Activated CD4-positive, alpha-beta T cell treated with anti-CD3 and anti-CD28 coated beads for 1 hour (primary cell): ENCODE data around the gene PREX1.

ENCODE experiments used
- DNase-seq: peaks from one replicate; pipeline ENCODE4 v3.0.0-alpha.2; 2020

The PREX1 gene

DNA sequence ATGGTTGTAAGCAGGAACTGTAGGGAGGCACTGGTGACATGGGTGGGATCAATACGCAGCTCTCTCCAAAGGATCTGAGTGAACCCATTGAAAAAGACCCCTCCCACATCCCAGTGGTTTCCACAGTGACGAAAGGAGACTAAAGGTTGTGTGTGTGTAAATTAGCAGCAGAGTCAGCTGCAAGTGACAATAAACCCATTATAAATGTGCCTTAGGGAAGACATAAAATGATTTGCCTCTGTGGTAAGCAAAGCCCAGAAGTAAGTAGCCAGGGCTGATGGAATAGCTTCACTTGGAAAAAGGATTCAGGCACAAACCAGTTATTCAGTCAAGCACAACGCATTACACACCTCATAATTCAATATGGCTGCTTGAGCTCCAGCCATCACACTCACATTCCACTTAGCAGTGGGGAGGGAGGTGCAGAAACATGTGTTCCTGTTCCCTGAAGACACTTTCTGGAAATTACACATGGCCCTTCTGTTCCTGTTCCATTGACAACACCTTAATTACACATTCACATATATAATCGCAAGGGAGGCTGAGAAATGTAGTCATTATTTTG lies 231.4 kb downstream of the PREX1 start:
- no peak for DNase-seq

DNA sequence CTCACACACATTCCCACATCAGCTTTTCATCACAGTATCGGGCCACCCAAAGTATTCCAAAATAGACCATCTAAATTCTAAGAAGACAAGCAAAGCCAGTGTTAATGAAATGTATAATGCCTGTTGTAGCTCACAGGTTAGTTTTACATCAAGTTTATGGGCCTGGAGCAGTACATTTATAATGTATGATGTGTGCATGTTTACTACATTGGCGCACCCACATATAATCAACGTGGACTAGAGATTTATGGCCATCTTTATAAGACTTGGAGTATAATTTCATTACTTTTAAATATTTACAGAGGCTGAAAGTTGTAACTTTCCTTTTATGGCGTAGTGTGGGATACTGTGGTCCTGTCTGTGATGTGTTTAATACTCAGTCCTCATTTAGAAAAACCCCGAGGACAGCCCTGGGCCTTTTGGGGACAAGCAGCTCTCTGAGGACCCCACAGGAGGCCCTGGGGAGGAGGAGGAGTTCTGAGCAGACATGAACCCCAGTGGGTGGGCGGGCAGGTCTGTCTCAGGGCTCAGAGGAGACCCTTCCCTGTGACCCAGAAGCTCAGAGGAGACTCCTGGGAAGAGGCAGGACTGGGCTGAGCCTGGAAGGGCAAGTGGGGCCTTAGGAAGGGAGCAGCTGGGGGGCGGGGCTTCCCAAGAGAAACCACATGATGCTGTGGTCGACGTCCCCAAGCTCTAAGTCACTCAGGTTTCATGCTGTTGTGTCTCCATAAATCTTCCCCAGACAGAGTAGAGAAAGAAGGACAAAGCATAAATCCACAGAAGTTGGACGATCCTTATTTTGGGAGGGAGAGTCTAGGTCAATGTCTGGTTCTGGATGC lies 232.1 kb downstream of the PREX1 start:
- no peak for DNase-seq

DNA sequence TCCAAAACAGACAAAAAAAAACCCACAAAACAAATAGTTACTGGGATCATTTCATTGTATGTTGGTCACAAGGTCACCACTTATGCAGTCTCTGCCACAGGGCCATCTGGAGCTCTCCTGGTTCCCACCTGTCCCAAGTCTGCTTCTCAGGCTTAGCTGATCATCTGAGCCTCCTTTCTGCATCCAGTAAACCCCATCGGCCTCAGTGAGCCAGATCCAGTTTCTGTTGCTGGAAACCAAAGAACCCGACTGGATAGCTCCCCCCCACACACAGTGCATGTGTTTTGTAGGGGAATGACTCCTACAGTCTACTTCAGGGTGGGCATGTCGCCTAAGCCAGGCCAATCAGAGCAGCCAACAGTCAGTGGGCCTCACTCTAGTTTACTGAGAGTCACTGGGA lies 233.3 kb downstream of the PREX1 start:
- DNase-seq, result no peak

- DNase-seq, result no peak
Observed at GRCh38 chr20:48592107-48592940, 235.5 kb downstream of the PREX1 start.

DNA sequence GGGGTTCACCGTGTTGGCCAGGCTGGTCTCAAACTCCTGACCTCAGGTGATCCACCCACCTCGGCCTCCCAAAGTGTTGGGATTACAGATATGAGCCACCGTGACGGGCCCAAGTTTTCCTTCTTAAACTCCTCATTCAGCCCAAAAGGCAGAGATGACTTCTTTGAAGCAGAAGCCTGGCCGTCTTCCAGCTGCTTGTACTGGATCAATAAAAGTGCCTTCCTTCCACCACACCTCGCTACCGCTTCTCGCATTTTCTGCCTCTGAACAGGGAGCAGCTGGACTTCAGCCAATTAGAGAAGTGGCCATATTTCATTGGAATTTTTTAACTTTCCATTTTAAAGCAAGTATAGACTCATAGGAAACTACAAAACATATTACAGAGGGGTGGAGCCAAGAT lies 241.1 kb downstream of the PREX1 start:
- no peak for DNase-seq

- no peak for DNase-seq
Observed at GRCh38 chr20:48585061-48585870, 242.5 kb downstream of the PREX1 start.

DNA sequence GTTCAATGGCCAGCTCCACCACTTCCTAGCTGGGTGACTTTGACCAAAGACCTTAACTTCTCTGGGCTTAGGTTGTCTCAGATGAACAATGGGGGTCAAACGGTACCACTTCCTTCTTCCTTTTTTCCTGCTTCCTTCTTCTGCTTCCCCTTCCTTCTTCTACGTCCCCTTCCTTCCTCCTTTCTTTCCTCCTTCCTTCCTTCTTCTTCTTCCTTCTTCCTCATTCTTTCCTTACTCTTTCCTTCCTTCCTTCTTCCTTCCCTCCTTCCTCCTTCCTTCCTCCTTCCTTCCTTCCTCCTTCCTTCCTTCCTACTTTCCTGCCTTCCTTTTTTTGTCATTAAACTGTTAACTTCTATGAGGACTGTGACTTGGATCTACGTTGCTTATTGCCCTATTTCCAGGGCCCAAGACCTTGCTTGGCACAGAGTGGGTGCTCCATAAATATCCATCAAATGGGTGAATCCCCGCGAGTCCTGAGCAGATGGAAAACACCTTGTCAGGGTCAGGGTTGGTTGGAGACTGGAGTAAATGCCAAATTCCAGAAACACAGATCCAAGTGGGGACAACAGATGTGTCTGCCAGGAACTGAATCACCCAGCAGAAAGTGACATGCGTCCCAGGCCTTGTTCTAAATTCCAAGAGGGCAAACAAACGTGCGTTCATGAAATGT lies 243.3 kb downstream of the PREX1 start:
- no peak for DNase-seq

- DNase-seq, result no peak
Observed at GRCh38 chr20:48583801-48584200, 244.0 kb downstream of the PREX1 start.

GRCh38 chr20:48583171-48583570 lies 244.6 kb downstream of the PREX1 start:
- no peak for DNase-seq

GRCh38 chr20:48582673-48582985 lies 245.2 kb downstream of the PREX1 start:
- DNase-seq, result no peak

GRCh38 chr20:48581167-48581566 lies 246.6 kb downstream of the PREX1 start:
- DNase-seq, result no peak

- DNase-seq, result no peak
Observed at GRCh38 chr20:48578397-48579098, 249.3 kb downstream of the PREX1 start.

DNA sequence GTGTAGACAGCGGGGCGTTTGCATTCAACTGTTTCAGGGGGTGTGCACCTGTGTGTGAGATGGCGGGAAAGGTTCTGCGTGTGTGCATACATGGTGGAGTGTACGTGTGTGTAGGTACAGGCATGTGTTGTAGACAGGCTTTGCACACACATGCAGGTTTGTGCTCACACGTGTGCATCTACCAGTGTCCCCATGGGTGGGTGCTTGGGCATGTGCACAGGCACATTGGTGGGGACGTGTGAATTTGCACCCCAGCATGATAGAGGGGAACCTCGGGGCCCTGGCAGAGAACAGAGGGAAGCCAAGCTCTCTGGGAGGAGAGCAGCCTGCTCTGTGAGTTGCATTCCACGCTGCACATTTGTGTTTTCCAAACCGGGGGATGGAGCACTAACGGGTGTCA lies 250.2 kb downstream of the PREX1 start:
- no peak for DNase-seq

- DNase-seq, result no peak
Observed at GRCh38 chr20:48574383-48574782, 253.4 kb downstream of the PREX1 start.
